ENCODE results near the gene BABAM2.

Gene BABAM2

DNA sequence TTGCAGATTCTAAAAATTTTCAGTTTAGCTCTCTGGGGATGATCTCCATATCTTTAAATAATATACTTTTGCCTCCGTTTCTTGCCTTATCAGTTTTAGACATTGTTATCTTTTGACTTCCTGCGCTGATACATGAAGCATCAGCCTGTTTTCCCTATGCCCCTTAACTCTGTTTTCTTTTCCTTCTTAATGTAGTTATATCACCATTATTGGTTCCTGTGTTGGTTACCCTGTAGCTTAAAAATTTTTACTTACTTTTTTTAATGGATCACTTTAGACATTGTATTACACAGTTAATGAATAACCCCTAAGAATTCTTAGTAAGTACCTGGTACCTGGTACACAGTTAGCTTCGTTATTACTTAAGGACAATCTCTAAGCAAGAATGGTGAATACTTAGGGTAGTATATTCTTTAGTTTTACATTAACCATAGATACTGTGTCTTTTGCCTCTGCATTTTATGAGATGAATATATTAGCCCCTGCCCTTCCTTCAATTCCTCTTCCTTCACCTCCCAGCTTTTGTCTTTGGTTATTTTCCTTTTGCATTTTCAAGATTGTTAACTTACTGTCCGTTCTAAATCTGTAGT lies 40.9 kb downstream of the BABAM2 start:
- no peak for TF ChIP-seq EZH2phosphoT487 (IDR thresholded peaks at IDR 0.05; ENCODE audit: low read length)
- TF ChIP-seq, protein P1, sequence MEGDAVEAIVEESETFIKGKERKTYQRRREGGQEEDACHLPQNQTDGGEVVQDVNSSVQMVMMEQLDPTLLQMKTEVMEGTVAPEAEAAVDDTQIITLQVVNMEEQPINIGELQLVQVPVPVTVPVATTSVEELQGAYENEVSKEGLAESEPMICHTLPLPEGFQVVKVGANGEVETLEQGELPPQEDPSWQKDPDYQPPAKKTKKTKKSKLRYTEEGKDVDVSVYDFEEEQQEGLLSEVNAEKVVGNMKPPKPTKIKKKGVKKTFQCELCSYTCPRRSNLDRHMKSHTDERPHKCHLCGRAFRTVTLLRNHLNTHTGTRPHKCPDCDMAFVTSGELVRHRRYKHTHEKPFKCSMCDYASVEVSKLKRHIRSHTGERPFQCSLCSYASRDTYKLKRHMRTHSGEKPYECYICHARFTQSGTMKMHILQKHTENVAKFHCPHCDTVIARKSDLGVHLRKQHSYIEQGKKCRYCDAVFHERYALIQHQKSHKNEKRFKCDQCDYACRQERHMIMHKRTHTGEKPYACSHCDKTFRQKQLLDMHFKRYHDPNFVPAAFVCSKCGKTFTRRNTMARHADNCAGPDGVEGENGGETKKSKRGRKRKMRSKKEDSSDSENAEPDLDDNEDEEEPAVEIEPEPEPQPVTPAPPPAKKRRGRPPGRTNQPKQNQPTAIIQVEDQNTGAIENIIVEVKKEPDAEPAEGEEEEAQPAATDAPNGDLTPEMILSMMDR (IDR thresholded peaks at IDR 0.05; ENCODE audit: low read length) = no peak
- no peak for TF ChIP-seq EZH2 (optimal IDR thresholded peaks at IDR 0.05; ENCODE audit: low read depth, low read length)
- H3K27ac ChIP-seq (ENCODE audit: low read length) = no peak overlapping the region
- H3K4me1 ChIP-seq (ENCODE audit: low read length) = no peaks in the 10 kb centered on the region
- no peak overlapping the region for H3K4me3 ChIP-seq (ENCODE audit: low read length)
- no peaks in the 10 kb centered on the region for H3K79me2 ChIP-seq (ENCODE audit: low read length)
- no peaks in the 10 kb centered on the region for H3F3A ChIP-seq (ENCODE audit: insufficient read depth, low read length)
- H3K27me3 ChIP-seq (replicated peaks; ENCODE audit: insufficient read depth, low read length) = no peaks in the 10 kb centered on the region
- no peaks in the 10 kb centered on the region for H3K9me3 ChIP-seq (replicated peaks; ENCODE audit: insufficient read depth, low read length)
- no peak overlapping the region for H3K4me2 ChIP-seq (ENCODE audit: low read depth, low read length)
- H3K9me2 ChIP-seq (replicated peaks; ENCODE audit: insufficient read depth, low read length) = no peaks in the 10 kb centered on the region
- no peak for DNase-seq
- no peaks in the 10 kb centered on the region for H4K20me1 ChIP-seq (ENCODE audit: insufficient read depth, low read length)
- H3K36me3 ChIP-seq (replicated peaks; ENCODE audit: insufficient read depth, low read length) = no peaks in the 10 kb centered on the region
- H3K9ac ChIP-seq (ENCODE audit: low read length) = no peak overlapping the region
- H2AFZ ChIP-seq (ENCODE audit: low read length) = no peak overlapping the region

GRCh38 chr2:27932396-27932795 lies 41.9 kb downstream of the BABAM2 start:
- no peak overlapping the region for H2AFZ ChIP-seq (ENCODE audit: low read length)
- no peaks in the 10 kb centered on the region for H3K27me3 ChIP-seq (replicated peaks; ENCODE audit: insufficient read depth, low read length)
- DNase-seq = no peak
- no peak overlapping the region for H3K4me2 ChIP-seq (ENCODE audit: low read depth, low read length)
- no peaks in the 10 kb centered on the region for H3F3A ChIP-seq (ENCODE audit: insufficient read depth, low read length)
- no peaks in the 10 kb centered on the region for H3K36me3 ChIP-seq (replicated peaks; ENCODE audit: insufficient read depth, low read length)
- H4K20me1 ChIP-seq (ENCODE audit: insufficient read depth, low read length) = no peaks in the 10 kb centered on the region
- TF ChIP-seq EZH2 (optimal IDR thresholded peaks at IDR 0.05; ENCODE audit: low read depth, low read length) (no peak), EZH2phosphoT487 (IDR thresholded peaks at IDR 0.05; ENCODE audit: low read length) (no peak)
- TF ChIP-seq, protein P1 (IDR thresholded peaks at IDR 0.05; ENCODE audit: low read length) = no peak
- no peaks in the 10 kb centered on the region for H3K9me3 ChIP-seq (replicated peaks; ENCODE audit: insufficient read depth, low read length)
- H3K4me3 ChIP-seq (ENCODE audit: low read length) = no peak overlapping the region
- no peaks in the 10 kb centered on the region for H3K79me2 ChIP-seq (ENCODE audit: low read length)
- no peaks in the 10 kb centered on the region for H3K9me2 ChIP-seq (replicated peaks; ENCODE audit: insufficient read depth, low read length)
- no peaks in the 10 kb centered on the region for H3K4me1 ChIP-seq (ENCODE audit: low read length)
- H3K9ac ChIP-seq (ENCODE audit: low read length) = no peak overlapping the region
- H3K27ac ChIP-seq (ENCODE audit: low read length) = no peak overlapping the region

DNA sequence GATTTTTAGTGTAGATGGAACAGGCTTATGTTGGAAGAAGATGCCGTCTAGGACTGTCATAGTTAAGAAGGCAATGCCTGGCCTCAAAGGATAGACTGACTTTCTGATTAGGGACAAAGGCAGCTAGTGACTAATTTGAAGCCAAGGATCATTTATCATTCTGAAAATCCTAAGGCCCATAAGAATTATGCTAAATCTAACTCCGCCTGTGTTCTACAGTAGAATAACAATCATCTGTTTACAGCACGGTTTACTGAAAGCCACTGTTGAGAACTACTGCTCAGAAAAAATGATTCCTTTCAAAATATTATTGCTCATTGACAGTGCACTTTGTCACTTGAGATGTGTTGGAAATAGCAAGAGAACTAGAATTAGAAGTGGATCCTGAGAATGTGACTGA lies 44.5 kb downstream of the BABAM2 start:
- H3F3A ChIP-seq (ENCODE audit: insufficient read depth, low read length) = no peaks in the 10 kb centered on the region
- H3K79me2 ChIP-seq (ENCODE audit: low read length) = no peaks in the 10 kb centered on the region
- no peak overlapping the region for H3K4me2 ChIP-seq (ENCODE audit: low read depth, low read length)
- no peak overlapping the region for H3K4me3 ChIP-seq (ENCODE audit: low read length)
- TF ChIP-seq, protein P1 (IDR thresholded peaks at IDR 0.05; ENCODE audit: low read length) = no peak
- TF ChIP-seq EZH2 (optimal IDR thresholded peaks at IDR 0.05; ENCODE audit: low read depth, low read length) = no peak
- no peak for TF ChIP-seq EZH2phosphoT487 (IDR thresholded peaks at IDR 0.05; ENCODE audit: low read length)
- DNase-seq = no peak
- no peak overlapping the region for H3K27ac ChIP-seq (ENCODE audit: low read length)
- no peaks in the 10 kb centered on the region for H3K36me3 ChIP-seq (replicated peaks; ENCODE audit: insufficient read depth, low read length)
- H3K9me3 ChIP-seq (replicated peaks; ENCODE audit: insufficient read depth, low read length) = no peaks in the 10 kb centered on the region
- no peak overlapping the region for H3K9ac ChIP-seq (ENCODE audit: low read length)
- no peaks in the 10 kb centered on the region for H3K9me2 ChIP-seq (replicated peaks; ENCODE audit: insufficient read depth, low read length)
- no peaks in the 10 kb centered on the region for H3K27me3 ChIP-seq (replicated peaks; ENCODE audit: insufficient read depth, low read length)
- H2AFZ ChIP-seq (ENCODE audit: low read length) = no peak overlapping the region
- H3K4me1 ChIP-seq (ENCODE audit: low read length) = no peaks in the 10 kb centered on the region
- H4K20me1 ChIP-seq (ENCODE audit: insufficient read depth, low read length) = no peaks in the 10 kb centered on the region
